GM19025 (cell line): ENCODE measurements around the gene ST6GALNAC6.
A peak's percentile ranks its signal among the peaks of the same experiment; 100 is the strongest.

Source experiments
- ATAC-seq: cut with Tn5 transposase; IDR thresholded peaks from one replicate; pipeline ENCODE4 v1.9.1; 2021; ENCODE audit warnings: mild to moderate bottlenecking, low read depth, moderate library complexity; ENCODE audit not compliant: unreplicated experiment

Gene ST6GALNAC6

DNA sequence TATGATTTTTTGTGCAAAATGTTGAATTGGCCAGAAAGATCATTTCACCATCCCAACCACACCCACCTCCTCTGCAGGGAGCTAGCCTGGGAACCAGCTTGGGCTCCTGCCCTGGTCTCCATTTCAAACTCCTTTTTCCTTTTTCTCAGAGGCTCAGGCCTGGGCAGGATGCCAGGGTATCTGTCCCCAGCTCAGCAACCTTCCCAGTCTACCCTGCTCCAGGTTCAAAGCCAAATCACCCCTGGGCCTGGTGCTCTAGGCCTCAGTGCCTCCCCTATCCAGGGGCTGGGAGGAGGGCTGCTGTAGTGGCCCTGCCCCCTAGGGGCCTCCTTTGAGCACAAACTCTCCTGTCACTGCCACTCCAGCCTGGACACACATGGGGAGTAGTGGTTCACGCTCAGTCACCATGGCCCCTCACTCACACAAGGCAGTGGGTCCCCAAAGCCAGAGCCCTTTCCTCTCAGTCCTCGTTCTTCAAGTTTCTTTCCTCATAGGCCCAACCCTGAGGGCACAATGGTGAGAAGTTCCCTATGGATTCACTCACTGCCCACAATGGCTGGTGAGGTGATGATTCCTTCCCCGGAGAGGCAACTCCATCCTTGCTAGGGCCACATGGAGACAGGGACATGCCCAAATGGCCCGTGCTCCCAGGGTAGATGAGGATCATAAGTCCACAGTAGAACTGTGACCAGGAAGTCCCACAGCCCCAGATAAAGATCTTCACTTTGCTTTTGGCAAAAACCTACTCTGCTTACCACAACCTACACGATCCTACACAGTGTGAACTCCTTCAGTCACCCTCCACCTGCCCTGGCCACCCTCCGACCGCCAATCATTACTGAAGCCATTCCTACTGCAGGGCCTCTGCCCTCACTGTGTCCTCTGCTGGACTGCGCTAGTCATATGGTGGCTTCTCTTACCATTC, 19.0 kb upstream of the ST6GALNAC6 start:
- no peak for ATAC-seq

DNA sequence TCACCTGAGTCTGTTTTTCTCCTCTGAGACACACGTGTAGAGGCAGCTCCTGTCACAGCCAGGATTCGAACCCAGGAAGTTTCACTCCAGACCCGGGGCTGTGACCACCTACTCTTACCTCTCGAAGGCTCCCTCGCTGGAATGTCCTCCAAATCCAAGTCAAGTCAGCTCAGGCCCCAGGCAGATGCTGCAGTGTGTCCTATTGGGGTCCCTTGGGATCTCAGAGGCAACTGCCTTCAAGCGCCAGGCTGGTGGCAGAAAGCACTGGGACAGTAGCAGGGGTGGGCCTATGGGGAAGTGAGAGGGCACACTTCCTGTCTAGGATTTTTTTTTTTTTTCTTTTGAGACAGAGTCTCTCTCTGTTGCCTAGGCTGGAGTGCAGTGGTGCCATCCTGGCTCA, 18.2 kb upstream of the ST6GALNAC6 start:
- no peak for ATAC-seq

DNA sequence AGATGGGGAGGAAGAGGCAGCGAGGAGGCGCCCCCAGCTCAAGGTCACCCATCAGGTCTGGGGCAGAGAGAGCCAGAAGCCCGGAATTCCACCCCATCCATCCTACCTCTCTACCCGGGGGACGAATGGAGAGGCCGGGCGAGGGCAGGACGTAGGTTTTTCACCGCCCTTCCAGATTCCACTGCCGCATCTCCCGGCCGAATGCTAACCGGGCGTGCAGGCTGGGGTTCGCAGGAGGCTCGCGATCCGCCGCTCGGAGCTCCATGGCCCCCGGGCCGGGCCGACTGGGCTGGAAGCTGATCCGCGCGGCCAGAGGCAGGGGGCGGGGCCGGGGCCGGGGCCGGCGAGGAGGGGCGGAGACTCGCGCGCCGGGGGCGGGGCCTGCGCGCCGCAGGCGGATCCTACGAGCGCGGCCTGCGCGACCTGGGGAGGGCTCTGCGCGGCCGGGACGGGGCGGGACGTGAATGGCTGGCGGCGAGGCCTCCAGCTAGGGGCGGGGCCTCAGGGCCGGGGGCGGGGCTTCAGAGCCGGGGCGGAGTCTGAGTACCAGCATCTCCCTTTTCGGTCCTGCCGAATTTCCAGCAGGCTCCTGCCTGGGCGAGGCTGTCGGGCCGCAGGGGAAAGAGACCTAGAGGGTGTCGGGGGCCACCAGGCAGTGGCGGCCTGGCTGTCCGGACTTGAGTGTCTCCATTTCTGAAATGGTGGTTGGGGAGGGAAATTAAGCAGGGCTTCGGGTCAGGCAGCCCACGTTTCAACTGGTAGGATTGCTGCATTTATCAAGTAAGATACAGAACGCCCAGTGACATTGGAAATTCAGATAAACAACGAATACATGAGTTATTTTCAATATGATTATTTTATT, 17.5 kb upstream of the ST6GALNAC6 start, which contains the start of gene ST6GALNAC4:
TSS of gene ST6GALNAC4 (minus strand) at position 322 of the 862 bp plus-strand sequence. CDS start 622 bp downstream, outside the sequence.
- ATAC-seq, result peak; percentile 79

DNA sequence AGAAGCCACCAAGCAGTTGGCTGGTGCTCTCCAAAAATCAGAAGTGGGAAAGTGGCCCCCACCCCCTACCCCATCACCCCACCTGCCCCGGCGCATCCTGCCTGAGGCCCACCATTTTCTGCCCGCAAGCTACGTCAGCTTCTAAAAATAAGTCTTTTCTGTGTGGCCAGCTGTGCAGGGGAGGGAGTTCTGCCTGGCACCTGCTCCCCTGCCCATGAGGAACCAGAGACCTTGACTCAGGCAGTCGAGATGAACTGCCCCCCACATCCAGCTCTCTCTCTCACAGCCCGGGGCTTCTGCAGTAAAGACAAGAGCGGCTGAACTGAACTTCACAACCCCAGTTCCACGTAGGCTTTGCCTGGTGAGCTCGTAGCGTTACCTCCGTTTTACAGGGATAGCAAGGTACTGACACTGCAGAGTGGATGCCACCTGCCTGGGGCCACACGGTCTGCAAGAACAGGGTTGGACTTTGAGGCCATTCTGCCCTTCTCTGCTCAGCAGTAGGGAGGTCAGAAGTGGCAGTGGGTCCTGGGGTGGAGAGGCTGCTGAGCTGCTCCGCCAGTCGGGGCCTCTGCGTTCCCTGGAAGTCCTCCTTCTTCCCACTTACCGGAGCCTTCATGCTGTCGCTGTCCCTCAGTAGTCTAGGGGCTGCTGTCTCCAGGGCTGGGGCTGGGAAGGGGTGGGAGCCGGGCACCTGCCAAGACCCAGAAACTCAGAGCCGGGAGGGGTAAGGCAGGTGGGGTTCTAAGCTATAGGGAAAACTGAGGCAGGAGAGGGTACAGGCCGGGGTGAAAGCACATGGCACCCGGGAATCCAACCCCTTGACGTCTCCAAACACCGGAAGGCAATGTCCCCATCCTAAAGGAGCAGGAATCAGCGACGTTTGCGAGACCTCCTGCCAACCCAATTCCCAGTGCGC, 16.7 kb upstream of the ST6GALNAC6 start:
- no peak for ATAC-seq

DNA sequence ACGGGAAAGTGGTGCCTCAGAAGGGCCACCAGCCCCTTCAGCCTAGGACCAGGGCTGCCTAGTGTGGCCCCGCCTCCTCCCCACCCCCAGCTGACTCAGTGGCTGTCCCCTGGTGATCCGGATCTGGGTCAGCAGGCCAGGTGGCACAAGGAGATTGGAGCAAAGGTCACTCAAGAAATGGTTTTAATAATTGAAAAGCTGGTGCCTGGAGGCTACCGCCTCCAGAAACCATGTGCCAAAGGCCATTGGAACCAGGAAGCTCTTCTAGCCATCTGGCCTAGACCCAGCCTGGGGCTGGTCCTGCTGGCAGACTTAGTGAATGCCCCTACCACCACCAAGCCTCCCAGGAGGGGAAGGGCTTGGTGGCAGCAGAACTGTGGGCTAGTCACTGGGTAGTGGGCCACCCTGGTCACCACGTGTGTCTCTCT, 15.9 kb upstream of the ST6GALNAC6 start:
- ATAC-seq, result no peak

DNA sequence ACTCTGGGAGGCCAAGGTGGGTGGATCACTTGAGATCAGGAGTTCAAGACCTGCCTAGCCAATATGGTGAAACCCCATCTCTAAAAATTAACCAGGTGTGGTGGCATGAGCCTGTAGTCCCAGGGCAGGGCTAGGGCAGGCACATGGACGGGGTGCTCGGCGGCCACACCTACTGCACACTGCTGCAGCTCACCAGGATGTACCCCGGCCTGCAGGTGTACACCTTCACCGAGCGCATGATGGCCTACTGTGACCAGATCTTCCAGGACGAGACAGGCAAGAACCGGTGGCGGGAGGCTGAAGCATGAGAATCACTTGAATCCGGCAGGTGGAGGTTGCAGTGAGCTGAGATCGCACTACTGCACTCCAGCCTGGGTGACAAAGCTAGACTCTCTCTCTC, 14.3 kb upstream of the ST6GALNAC6 start:
- no peak for ATAC-seq

DNA sequence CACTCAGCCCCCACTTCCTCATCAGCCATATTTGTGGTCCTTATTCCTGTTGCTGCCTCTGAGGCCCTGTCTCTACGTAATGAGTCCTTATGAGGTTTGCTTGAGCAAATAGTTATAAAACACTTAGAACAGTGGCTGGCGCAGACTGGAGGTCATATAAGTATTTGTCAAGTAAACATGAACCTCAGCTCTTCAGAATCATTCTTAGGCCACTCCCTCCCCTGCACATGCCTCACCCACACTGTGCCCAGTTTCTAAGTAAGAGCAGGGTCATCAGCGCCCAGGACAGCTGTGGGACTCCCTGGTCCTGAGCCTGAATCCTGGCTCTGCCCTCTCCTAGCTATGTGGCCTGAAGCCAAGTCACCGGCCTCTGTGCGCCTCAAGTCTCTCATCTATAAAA, 13.5 kb upstream of the ST6GALNAC6 start:
- ATAC-seq, result no peak

DNA sequence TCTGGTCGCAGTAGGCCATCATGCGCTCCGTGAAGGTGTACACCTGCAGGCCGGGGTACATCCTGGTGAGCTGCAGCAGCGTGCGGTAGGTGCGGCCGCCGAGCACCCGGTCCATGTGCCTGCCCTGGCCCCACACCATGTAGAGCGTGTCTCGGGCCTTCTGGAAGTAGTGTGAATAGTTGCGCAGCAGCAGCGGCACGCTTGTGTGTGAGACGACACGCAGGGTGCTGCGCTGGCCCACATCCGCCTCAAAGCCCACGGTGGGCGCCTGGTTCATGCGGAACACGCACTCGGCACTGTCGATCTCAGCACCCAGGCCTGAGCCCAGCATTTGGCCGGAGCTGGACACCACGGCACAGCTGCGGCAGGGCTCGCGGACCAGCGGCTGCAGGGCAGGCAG, 12.9 kb upstream of the ST6GALNAC6 start:
- no peak for ATAC-seq

DNA sequence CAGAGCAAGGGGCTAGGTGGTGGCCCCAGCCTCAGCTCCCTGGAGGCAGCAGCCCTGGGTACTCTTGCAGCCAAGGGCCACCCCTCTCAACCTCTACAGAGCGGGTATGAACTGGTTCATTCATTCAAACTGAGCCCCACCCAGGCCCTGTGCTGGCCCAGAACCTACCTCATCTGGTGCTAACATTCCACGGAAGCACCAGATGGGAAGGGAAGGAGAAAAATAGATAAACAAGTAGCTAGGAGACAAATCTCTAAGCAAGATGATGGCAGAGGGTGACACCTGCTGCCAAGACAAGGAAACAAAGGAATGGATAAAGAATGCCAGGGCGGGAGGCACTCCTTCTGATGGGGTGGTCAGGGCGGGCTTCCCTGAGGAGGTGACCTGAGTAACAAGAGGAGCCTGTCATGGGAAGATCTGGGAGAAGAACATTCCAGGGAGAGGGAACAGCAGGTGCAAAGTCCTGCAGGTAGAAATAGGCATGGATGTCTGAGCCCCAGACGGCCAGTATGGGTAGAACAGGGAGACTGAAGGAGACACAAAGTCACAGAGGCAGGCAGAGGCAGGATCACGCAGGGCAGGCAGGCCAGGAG, 11.3 kb upstream of the ST6GALNAC6 start:
- ATAC-seq, result no peak

DNA sequence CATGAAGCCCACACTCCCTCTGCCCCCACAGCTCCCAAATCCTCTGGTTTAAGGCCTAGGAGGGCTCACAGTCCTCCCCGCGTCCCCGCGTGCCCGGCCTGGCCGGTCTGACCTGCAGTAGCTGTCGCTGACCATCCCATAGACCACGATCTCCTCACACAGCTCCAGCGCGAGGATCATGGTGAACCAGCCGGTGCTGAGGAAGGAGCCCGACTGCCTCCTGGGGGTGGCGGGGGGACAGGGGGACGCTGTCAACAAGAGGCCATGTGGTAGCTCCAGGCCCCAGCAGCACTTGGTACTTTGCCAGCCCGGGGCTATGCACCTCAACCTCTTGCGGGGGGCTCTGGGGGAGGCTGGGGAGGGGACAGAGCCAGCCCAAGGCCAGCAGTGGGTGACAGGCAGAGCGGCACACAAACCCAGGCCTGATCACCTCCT, 10.5 kb upstream of the ST6GALNAC6 start:
- no peak for ATAC-seq

DNA sequence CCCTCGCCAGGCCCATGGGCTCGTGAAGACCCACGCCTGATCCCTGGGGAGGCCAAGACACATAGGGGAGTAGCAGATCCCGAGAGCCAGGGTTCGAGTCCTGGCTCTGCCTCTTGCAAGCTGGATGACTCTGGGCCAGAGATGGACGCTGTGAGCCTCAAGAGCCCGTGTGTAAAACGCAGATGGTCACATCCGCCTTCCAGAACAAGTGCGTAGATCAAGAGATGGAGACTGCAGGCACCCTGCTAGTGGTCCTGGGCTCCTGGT, 9.2 kb upstream of the ST6GALNAC6 start:
- no peak for ATAC-seq

DNA sequence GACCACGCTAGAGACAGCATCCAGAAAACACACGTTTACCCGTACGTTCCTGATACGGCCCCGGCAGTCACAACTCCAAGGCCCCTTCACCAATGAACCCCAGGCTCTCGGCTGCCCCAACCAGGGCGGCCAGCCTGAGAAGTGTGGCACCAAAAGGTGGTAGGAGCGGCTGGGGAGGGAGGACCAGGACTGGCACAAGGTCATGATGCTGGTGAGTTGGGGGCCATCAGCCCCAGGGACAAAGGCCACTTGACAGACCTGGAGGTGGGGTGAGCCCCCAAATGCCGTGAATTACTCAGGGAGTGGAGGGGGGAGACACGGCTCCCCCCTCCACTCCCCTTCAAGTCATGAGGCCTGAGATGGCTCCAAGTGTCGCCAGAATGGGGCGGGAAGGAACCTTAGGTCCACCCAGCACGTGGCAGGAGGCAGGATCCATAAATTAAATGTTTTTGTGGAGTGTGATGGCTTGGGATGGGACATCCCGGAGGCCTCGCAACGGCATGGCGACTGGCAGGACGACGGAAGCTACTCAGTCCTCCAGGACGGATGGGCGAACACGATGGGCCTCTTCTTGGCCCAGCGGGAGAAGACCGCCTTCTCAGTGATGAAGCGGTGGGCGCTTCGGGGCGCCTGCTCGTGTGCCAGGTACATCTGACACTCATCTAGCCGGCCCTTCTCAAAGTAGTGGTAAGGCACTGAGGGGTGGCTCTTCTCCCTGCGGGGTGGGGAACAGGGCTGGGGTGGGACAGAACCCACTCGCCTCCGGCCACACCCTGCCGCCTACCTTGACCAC, 8.7 kb upstream of the ST6GALNAC6 start:
- ATAC-seq, result no peak

DNA sequence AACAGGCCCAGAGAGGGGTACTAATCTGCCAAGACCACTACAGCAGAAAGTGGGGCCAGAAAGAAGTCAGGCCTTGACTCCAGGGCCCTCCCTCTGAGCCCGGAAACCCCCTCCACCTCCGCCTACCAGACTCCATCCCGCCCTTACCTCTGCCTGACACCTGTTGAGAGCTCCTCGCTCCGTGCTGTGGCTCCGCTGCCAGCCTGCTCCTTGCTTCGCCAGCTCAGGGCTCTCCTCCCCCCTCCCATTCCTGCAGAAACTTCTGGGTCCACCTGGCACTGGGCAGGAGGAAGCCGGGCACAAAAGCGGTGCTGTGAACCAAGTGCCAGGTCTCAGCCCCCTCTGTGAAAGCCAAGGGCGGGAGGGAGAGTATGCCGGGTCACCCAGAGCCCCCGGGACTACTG, 6.4 kb upstream of the ST6GALNAC6 start:
- ATAC-seq, result no peak

DNA sequence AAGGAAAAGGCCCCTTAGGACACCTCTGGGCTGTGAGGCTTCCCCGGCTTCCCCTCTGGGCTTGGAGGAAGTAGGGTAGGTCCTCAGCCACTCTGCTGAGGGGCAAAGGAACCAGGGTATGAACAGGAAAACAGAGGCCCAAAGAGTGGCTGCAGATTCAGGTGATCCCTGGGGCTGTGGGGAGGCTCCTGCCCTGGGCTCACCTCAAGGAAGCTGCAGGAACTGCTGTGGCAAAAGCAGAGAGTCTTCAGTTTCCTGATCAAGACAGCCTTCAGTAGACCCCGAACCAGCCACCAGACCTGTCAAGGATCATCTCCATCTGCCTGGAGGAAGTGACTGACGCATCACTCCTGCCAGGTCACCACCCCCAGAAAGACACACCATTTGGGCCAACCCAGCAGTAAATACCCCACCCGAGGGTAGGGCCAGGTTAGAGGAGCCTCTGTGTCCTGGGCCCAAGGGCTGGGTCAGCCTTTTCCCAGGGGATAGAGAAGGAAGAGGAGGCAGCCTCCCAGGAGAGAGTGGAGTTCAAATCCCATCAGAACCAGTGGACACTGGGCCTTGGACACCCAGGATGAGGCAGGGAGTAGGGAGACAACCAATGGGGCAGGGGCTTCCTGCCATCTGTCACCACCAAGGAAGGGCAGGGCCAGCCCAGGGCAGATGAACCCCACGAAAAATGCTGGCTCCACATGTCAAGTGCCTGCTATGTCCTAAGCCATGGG, 5.8 kb upstream of the ST6GALNAC6 start:
- no peak for ATAC-seq

DNA sequence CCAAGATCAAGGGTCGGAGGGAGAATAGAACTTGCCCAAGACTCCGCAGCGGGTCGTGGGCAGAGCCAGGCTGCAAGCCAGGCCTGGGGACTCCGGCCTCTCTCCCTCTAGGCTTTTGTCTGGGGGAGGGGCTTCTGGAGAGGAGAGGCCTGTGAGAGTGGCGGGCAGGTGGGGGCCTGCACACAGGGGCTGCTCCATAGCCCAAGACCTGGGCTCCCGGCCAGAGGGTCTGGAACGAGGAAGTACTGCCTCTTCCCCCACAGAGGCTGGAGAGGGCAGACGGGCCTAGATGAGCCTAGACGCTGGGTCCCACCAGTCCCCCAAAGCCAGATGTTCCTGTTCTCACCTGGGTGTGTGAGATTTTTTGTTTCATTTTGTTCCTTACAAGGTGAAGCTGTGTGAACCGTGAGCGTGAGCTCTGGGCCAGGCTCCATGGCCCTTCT, 5.2 kb upstream of the ST6GALNAC6 start:
- ATAC-seq, result no peak

DNA sequence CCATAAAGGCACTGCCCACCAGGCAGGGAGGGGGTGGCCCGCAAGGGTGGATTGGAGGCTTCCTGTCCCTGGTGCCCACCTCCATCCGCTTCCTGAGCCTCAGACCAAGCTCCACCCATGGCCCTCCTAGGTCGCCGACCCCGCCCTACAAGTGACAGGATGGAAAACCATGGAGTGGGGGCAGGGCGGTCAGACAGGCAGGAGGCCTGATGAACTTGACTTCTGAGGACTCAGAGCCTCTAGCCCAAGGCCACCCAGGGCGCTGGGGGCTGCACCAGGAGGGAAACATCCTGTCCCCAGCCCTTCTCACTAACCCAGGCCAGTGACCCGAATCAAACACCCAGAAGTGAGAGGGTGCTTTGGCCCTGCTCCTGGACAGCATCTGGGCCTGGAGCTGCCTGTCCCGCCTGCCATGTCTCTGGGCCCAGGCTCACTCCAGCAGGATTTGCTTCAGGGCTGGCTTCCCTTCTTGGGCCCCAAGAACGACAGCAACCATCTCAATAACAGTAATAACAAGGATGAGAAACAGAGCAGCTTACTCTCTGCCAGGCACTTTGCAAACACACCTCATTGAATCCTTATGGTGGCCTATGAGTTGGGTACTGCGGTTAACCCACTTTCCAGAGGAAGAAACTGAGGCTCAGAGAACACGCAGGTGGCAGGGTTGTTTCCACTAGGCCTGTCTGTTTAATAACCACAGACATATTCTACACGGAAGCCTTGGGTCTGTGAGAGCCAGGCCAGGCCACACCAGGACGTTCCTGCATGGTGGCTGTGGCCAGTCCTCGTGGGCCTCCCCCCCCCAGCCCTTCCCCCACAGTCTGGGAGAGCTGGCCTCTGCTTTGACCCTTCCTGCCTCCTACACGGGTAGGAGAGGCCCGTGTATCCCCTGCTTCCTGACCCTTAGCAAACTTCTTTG, 4.4 kb upstream of the ST6GALNAC6 start:
- no peak for ATAC-seq

DNA sequence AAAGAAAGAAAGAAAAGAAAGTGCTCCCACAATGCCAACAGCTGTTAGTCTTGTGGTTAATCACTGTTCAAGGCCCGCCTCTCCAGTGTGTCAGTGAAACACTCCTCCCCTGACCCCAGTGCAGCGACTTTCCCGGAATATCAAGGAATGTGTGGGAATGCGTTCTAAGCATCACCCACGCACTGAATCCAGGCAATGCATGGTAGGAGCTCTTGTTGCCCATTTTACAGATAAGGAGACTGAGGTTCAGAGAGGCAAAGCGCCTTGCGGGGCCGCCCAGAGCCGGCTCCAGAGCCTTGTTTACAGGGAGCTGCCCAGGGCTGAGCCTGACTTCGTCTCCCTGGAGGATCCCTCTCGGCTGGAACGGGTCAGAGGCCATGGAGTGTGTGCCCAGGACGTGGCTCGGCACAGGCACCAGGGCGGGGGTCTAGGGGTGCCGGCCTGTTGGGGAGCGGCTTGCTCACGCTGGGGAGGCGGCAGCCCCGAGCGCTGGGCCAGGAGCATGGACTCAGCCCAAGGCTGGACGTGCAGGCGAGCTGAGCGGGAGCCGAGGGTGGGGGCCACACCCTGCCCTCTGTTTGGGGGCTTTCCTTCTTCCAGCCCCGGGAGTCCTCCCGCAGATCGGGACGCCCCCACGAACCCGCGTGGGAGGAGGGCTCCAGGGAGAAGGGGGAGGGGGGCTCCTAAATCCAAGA, 823 bp downstream of the ST6GALNAC6 start:
- ATAC-seq, result no peak
